Mammary epithelial cell (primary cell): ENCODE data around the gene TP53I13.

Experiments
- CTCF ChIP-seq, 2 donors: IDR thresholded peaks in 1 of 2; conservative IDR thresholded peaks in 1 of 2; 2 replicates each; pipeline ENCODE4 v1.5.1; 2011 to 2012; ENCODE audit warnings: inconsistent platforms in 2 of 2, low read length in 2 of 2, mild to moderate bottlenecking in 2 of 2, control low read depth in 1 of 2, low read depth in 1 of 2; ENCODE audit not compliant: insufficient read depth in 1 of 2; ENCODE audit errors: extremely low read depth in 1 of 2
- EZH2 ChIP-seq: IDR thresholded peaks from 2 replicates; pipeline ENCODE4 v1.6.1; 2012; ENCODE audit warnings: low read length, inconsistent platforms, borderline replicate concordance

DNA sequence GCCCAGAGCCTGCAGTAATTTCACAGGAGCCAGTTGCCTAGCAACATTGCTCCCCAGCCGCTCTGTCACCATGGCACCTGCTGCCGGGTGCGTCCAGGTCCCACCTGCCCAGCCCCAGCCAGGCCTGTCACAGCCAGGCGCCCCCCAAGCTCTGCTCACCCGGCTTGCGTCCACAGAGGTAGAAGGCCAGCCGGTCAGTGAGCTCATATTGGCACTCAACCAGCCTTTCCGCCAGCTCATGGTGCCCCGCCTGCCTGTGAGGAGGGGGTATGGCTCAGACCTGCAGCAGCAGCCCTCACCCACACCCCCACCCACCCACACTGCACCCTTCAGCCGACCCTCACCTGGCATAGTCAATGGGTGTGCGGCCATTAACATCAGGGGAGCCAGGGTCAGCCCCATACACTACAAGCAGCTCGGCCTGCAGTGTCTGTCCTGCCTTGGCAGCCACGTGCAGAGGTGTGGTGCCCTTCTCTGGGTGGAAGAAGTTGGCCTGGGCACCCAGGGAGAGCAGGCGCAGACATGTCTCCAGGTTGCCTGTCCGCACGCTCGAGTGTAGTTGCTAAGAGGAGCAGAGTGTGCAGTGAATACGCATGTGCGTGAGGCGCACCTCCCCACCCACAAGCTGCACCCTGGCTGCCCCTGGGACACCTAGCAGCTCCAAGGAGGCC is 13.2 kb downstream of the TP53I13 start:
- no peak for TF ChIP-seq EZH2
- no peak for TF ChIP-seq CTCF (conservative IDR thresholded peaks at IDR 0.05 in 1 of 2, IDR thresholded peaks at IDR 0.05 in 1 of 2; ENCODE audit: extremely low read depth in 1 of 2, insufficient read depth in 1 of 2, low read depth in 1 of 2, low read length in 2 of 2)
